Measurements from ENCODE around the gene SLC24A3. TPM values are rescaled to one million over a fixed set of nuclear protein-coding genes. Genes with fewer than 3 reads are reported as not detected.

The SLC24A3 gene
- total and polyA plus RNA-seq, 2 experiments from 2014 or later: 0.81 to 2.5 TPM

GRCh38 chr20:19771031-19771430 lies 558.6 kb downstream of the SLC24A3 start:
- TF ChIP-seq REST (IDR thresholded peaks at IDR 0.05; ENCODE audit: unreplicated experiment) (no peak), EZH2phosphoT487 (IDR thresholded peaks at IDR 0.05; ENCODE audit: unreplicated experiment) (no peak), CREB1 (CRISPR knock-in tag; IDR thresholded peaks at IDR 0.05; ENCODE audit: low read depth) (no peak), ZNF331 (CRISPR knock-in tag; IDR thresholded peaks at IDR 0.05; ENCODE audit: low read depth) (no peak)
- Histone ChIP-seq H3K27ac (ENCODE audit: low read depth) (no peak overlapping the region), H3K36me3 (ENCODE audit: insufficient read depth) (no peaks in the 10 kb centered on the region), H3K4me1 (ENCODE audit: insufficient read depth) (peaks cover 2% of the 10 kb centered on the region; the same call in 1 of the 2 replicates), H3K4me3 (no peak overlapping the region), H4K20me1 (replicated peaks; ENCODE audit: insufficient read depth) (no peaks in the 10 kb centered on the region), H3K79me2 (replicated peaks; ENCODE audit: insufficient read depth) (no peaks in the 10 kb centered on the region), H3K27me3 (ENCODE audit: insufficient read depth) (no peaks in the 10 kb centered on the region), H3K4me2 (no peak overlapping the region), H3F3A (replicated peaks; ENCODE audit: low read depth) (no peaks in the 10 kb centered on the region), H3K9me2 (ENCODE audit: insufficient read depth) (no peaks in the 10 kb centered on the region), H2AFZ (no peak overlapping the region)
- no peaks in the 10 kb centered on the region for H3K9me3 Mint-ChIP-seq
- peaks cover 34% of the 10 kb centered on the region for H3K4me1 Mint-ChIP-seq
- H3K27me3 Mint-ChIP-seq (ENCODE audit: insufficient read depth, low read depth, poor library complexity): peaks cover 5% of the 10 kb centered on the region
- ATAC-seq (no peak), DNase-seq (ENCODE audit: low spot score) (no peak)
- no peak overlapping the region for H3K4me3 Mint-ChIP-seq
- H3K36me3 Mint-ChIP-seq (ENCODE audit: low read depth): no peaks in the 10 kb centered on the region
- H3K27ac Mint-ChIP-seq: no peak overlapping the region
